Naive thymus-derived CD8-positive, alpha-beta T cell (primary cell): Measurements from ENCODE around the gene CDKN1C. TPM values are rescaled to one million over a fixed set of nuclear protein-coding genes. Genes with fewer than 3 reads are reported as not detected.

ENCODE experiments used
- ATAC-seq, 2 donors: fragments of 150-1000 bp; cut with Tn5 transposase in 1 of 2; sonication (Bioruptor Pico), chemical (Tn5 transposase) in 1 of 2; 1 replicate in 1 of 2; 2 replicates in 1 of 2; pipeline ENCODE4 v1.10.0; 2021; ENCODE audit warnings: mild to moderate bottlenecking in 2 of 2, moderate library complexity in 2 of 2
- POLR2A ChIA-PET: fragments of 350-600 bp; sonication (Branson Sonifier 250); formaldehyde crosslinking; loops from one replicate; lab custom pipeline; 2021; ENCODE audit warnings: antibody characterized with exemption; lab: Charles Lee
- DNase-seq, 10 donors: peaks; one replicate each; pipeline versions ENCODE4 v3.0.0 to v3.0.0-alpha.2; 2020 to 2022
- H3K27ac Mint-ChIP-seq, 10 donors: one replicate each; pipeline ENCODE4 v1.8.0; 2020 to 2022; ENCODE audit warnings: mild to moderate bottlenecking in 10 of 10, mixed read lengths in 10 of 10, moderate library complexity in 4 of 10, inconsistent platforms in 1 of 10
- H3K27me3 Mint-ChIP-seq, 5 donors: one replicate each; pipeline ENCODE4 v1.8.0; 2021 to 2022; ENCODE audit warnings: mixed read lengths in 5 of 5
- H3K36me3 Mint-ChIP-seq, 3 donors: one replicate each; pipeline ENCODE4 v1.8.0; 2020 to 2022; ENCODE audit warnings: mixed read lengths in 3 of 3, mild to moderate bottlenecking in 2 of 3, inconsistent platforms in 1 of 3
- H3K4me1 Mint-ChIP-seq, 4 donors: one replicate each; pipeline ENCODE4 v1.8.0; 2021 to 2022; ENCODE audit warnings: mixed read lengths in 4 of 4
- H3K4me3 Mint-ChIP-seq, 10 donors: one replicate each; pipeline ENCODE4 v1.8.0; 2020 to 2022; ENCODE audit warnings: mild to moderate bottlenecking in 10 of 10, mixed read lengths in 10 of 10, moderate library complexity in 6 of 10, inconsistent platforms in 1 of 10
- H3K9me3 Mint-ChIP-seq, 9 donors: one replicate each; pipeline ENCODE4 v1.8.0; 2020 to 2022; ENCODE audit warnings: mixed read lengths in 9 of 9, mild to moderate bottlenecking in 3 of 9, inconsistent platforms in 1 of 9, moderate library complexity in 1 of 9
- polyA plus RNA-seq, 3 donors: library from polyadenylated mRNA; unstranded; fragments of 300-500 nt; fragmentation: Illumina TruSeq; gene quantifications; one replicate each; pipeline ENCODE4 v1.2.3, GENCODE V29; 2021
- total RNA-seq, 8 experiments: library from RNA in 2 of 8; stranded (reverse) in 2 of 8; gene quantifications; one replicate each; pipeline ENCODE4 v1.2.3 and lab custom pipeline; 2021 to 2026

Gene CDKN1C
- total and polyA plus RNA-seq, 5 experiments from 2014 or later: 0.27 to 4.4 (median 2.0) TPM; not detected in 1

- peaks cover 0 to under 1% (median 0%) of the 10 kb centered on the region in 9 donors for H3K9me3 Mint-ChIP-seq
- DNase-seq (no peak), ATAC-seq (no peak)
- H3K27ac Mint-ChIP-seq: no peak overlapping the region
- H3K27me3 Mint-ChIP-seq: no peaks in the 10 kb centered on the region
- H3K36me3 Mint-ChIP-seq: no peaks in the 10 kb centered on the region
- H3K4me3 Mint-ChIP-seq: peak overlapping the region in 1 of 10 donors; percentile 66
- H3K4me1 Mint-ChIP-seq: peaks cover 1 to 10% (median 9%) of the 10 kb centered on the region in 4 donors
- POLR2A ChIA-PET: no interaction called here
Observed at GRCh38 chr11:2834503-2835273, 50.9 kb downstream of the CDKN1C start.

GRCh38 chr11:2833716-2834502 is 51.7 kb downstream of the CDKN1C start:
- Mint-ChIP-seq H3K36me3 (peaks cover 0 to 7% (median under 1%) of the 10 kb centered on the region in 3 donors), H3K27me3 (no peaks in the 10 kb centered on the region), H3K4me1 (peaks cover 1 to 10% (median 8%) of the 10 kb centered on the region in 4 donors), H3K4me3 (peak overlapping the region in 1 of 10 donors; percentile 34), H3K9me3 (peaks cover 0 to 8% (median 3%) of the 10 kb centered on the region in 9 donors), H3K27ac (peak overlapping the region in 2 of 10 donors; percentile 50 to 53)
- ATAC-seq: no peak
- POLR2A ChIA-PET: no interaction called here
- no peak for DNase-seq

Other genes with a start within 250 kb of the CDKN1C start
- gene KCNQ1OT1, start 185.8 kb downstream of the CDKN1C start, total RNA-seq: under 1 TPM; 0.21 to 0.22 TPM
- under 1 TPM; 0.03 to 0.05 (median 0.05) TPM for gene KCNQ1OT1, start 185.8 kb downstream of the CDKN1C start, polyA plus RNA-seq
- gene PHLDA2, start 43.6 kb upstream of the CDKN1C start, total RNA-seq: under 1 TPM; 0.69 to 0.83 TPM
- not detected for gene PHLDA2, start 43.6 kb upstream of the CDKN1C start, polyA plus RNA-seq
- 100 to 1,000 TPM; 455 to 471 TPM for gene NAP1L4, start 106.6 kb upstream of the CDKN1C start, total RNA-seq
- 100 to 1,000 TPM; 169 to 207 (median 201) TPM for gene NAP1L4, start 106.6 kb upstream of the CDKN1C start, polyA plus RNA-seq
- gene CARS1, start 171.6 kb upstream of the CDKN1C start, total RNA-seq: 100 to 1,000 TPM; 131 TPM
- 10 to 100 TPM; 31.4 to 70.2 (median 60.0) TPM for gene CARS1, start 171.6 kb upstream of the CDKN1C start, polyA plus RNA-seq